Muscle layer of colon (tissue), 2 donors: Measurements from ENCODE around the gene CHIT1.

Experiments used
- H3K27ac ChIP-seq: one replicate; pipeline ENCODE4 v1.7.0; 2013; ENCODE audit warnings: low read depth, mild to moderate bottlenecking, low read length, moderate library complexity
- H3K27me3 ChIP-seq, 2 donors: one replicate each; pipeline ENCODE4 v1.7.0; 2013; ENCODE audit warnings: low read length in 2 of 2, mild to moderate bottlenecking in 2 of 2; ENCODE audit not compliant: insufficient read depth in 2 of 2, control insufficient read depth in 1 of 2
- H3K36me3 ChIP-seq: one replicate; pipeline ENCODE4 v1.7.0; 2013; ENCODE audit warnings: mild to moderate bottlenecking, low read length; ENCODE audit not compliant: insufficient read depth
- H3K4me1 ChIP-seq: one replicate; pipeline ENCODE4 v1.7.0; 2013; ENCODE audit warnings: mild to moderate bottlenecking, low read length; ENCODE audit not compliant: insufficient read depth
- H3K4me3 ChIP-seq, 2 donors: one replicate each; pipeline ENCODE4 v1.7.0; 2013; ENCODE audit warnings: low read length in 2 of 2, low read depth in 1 of 2, mild to moderate bottlenecking in 1 of 2, moderate library complexity in 1 of 2
- H3K9ac ChIP-seq: one replicate; pipeline ENCODE4 v1.7.0; 2013; ENCODE audit warnings: low read length
- H3K9me3 ChIP-seq: one replicate; pipeline ENCODE4 v1.7.0; 2013; ENCODE audit warnings: mild to moderate bottlenecking, low read length
- donor health status: abdominal sarcoma.
- donor health status: Adenocarcinoma of cecum.

CHIT1 gene

DNA sequence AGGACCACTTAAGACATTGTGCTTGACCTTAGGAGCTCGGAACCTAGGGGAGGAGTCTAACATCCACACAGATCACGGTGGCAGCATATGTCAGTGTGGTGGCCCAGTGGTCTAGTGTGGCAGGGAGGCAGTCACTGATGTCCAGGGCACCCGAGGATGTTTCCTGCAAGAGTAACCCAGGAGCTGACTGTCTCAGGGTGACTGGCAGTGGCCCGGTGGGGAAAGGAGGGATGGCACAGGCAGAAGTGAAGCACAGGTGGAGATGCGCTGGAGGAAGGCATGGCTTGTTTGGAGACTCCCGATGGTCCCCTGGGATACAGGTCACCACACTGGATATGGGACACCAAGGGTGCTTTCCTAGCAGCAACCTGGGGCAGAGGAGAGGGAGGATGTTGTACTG, 16.3 kb downstream of the CHIT1 start:
- H3K9ac ChIP-seq = no peak overlapping the region
- H3K27ac ChIP-seq = no peak overlapping the region
- no peak overlapping the region for H3K4me3 ChIP-seq
- no peaks in the 10 kb centered on the region for H3K4me1 ChIP-seq
- no peaks in the 10 kb centered on the region for H3K9me3 ChIP-seq
- H3K27me3 ChIP-seq = peaks cover 0 to 8% of the 10 kb centered on the region in 2 donors
- no peaks in the 10 kb centered on the region for H3K36me3 ChIP-seq

- no peak overlapping the region for H3K27ac ChIP-seq
- H3K4me3 ChIP-seq = no peak overlapping the region
- H3K27me3 ChIP-seq = peaks cover 0 to 4% of the 10 kb centered on the region in 2 donors
- no peak overlapping the region for H3K9ac ChIP-seq
- H3K36me3 ChIP-seq = no peaks in the 10 kb centered on the region
- H3K4me1 ChIP-seq = no peaks in the 10 kb centered on the region
- H3K9me3 ChIP-seq = no peaks in the 10 kb centered on the region
Observed at GRCh38 chr1:203211812-203212211, 17.7 kb downstream of the CHIT1 start.

DNA sequence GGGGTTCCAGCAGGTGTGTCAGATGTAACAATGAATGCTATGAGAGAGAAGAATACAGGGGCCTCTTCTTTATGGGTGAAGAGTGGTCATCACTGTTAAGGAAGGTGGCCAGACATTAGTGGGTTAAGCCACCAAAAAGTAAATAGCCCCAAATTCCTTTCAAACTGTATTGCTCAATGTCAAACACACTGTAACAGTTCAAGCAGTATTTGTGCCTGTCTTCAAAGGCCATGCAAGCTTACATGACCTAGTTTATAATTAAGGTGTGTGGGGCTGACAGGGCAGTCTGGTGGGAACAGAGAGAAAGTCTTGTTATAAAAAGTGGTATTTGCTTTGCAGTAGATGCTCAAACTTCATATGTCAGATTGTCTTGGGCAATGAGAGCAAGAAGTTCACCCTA, 18.5 kb downstream of the CHIT1 start:
- Histone ChIP-seq H3K4me1 (no peaks in the 10 kb centered on the region), H3K36me3 (no peaks in the 10 kb centered on the region), H3K27ac (no peak overlapping the region), H3K4me3 (no peak overlapping the region), H3K9ac (no peak overlapping the region), H3K9me3 (no peaks in the 10 kb centered on the region), H3K27me3 (no peaks in the 10 kb centered on the region)

GRCh38 chr1:203210350-203210749, 19.1 kb downstream of the CHIT1 start:
- H3K4me3 ChIP-seq = no peak overlapping the region
- H3K36me3 ChIP-seq = no peaks in the 10 kb centered on the region
- H3K27ac ChIP-seq = no peak overlapping the region
- no peak overlapping the region for H3K9ac ChIP-seq
- H3K4me1 ChIP-seq = no peaks in the 10 kb centered on the region
- H3K27me3 ChIP-seq = no peaks in the 10 kb centered on the region
- H3K9me3 ChIP-seq = no peaks in the 10 kb centered on the region

DNA sequence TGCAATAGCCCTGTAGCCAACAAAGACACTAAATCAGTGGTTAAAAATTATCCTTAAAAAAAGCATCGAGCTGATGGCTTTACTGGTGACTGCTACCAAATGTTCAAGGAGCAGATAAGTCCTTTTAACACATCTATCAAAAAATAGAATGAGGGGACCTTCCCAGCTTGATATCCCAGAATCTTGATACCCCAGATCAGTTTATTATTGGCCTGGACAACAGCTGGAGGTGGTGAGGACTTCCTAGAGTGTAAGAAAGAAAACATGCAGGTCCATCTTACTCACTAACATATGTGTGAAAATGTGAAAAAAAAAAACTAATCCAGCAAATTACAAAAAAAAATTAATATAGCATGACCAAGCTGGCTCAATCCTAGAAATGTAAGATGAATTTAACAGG, 21.3 kb downstream of the CHIT1 start:
- H3K36me3 ChIP-seq = no peaks in the 10 kb centered on the region
- no peaks in the 10 kb centered on the region for H3K9me3 ChIP-seq
- H3K27ac ChIP-seq = no peak overlapping the region
- no peaks in the 10 kb centered on the region for H3K4me1 ChIP-seq
- H3K27me3 ChIP-seq = no peaks in the 10 kb centered on the region
- H3K9ac ChIP-seq = no peak overlapping the region
- no peak overlapping the region for H3K4me3 ChIP-seq

DNA sequence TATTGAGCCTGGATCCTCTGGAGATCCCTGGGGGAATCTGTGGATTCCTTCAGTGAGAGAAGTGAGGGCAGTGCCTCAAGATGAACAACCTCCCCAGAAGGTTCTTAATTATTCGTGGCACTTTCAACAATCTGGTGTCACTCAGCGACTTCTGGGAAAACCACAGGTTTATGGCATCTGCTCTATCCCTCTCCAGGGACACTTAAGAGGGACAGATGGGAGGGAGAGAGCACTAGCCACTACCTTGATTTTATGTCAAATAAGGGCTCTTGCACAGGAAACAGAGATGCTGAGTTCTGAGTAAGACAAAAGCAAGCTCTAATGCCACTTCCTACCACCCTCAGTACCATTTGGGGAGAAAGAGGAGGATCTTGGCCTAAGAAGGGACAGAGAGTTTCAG, 21.7 kb downstream of the CHIT1 start:
- H3K27me3 ChIP-seq = no peaks in the 10 kb centered on the region
- H3K9ac ChIP-seq = no peak overlapping the region
- no peaks in the 10 kb centered on the region for H3K4me1 ChIP-seq
- H3K36me3 ChIP-seq = no peaks in the 10 kb centered on the region
- no peak overlapping the region for H3K27ac ChIP-seq
- H3K9me3 ChIP-seq = no peaks in the 10 kb centered on the region
- H3K4me3 ChIP-seq = no peak overlapping the region

GRCh38 chr1:203206129-203206687, 23.3 kb downstream of the CHIT1 start:
- Histone ChIP-seq H3K27ac (no peak overlapping the region), H3K9me3 (no peaks in the 10 kb centered on the region), H3K36me3 (no peaks in the 10 kb centered on the region), H3K27me3 (no peaks in the 10 kb centered on the region), H3K4me1 (no peaks in the 10 kb centered on the region), H3K9ac (no peak overlapping the region), H3K4me3 (no peak overlapping the region)

DNA sequence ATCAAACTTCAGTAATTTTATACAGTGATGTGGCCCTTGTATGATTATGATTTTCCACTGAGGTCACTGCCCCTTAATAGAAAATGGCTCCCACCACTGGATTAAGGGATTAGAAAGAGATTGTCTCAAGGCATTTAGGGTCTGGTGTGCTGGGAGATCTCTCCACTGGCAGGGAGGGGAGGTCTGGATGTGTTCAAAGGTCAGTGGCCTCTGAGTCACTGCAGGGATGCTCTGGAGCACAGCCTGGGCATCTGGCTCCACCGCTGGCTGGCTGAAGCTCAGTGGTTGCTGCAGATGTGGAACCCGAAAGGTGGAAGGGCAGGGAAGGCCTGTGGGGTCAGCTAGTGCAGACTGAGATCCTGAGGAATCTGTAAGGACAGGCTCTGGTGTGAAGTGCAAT, 24.7 kb downstream of the CHIT1 start:
- Histone ChIP-seq H3K36me3 (no peaks in the 10 kb centered on the region), H3K9ac (no peak overlapping the region), H3K9me3 (no peaks in the 10 kb centered on the region), H3K27me3 (no peaks in the 10 kb centered on the region), H3K27ac (no peak overlapping the region), H3K4me1 (peaks cover under 1% of the 10 kb centered on the region), H3K4me3 (no peak overlapping the region)

GRCh38 chr1:203202431-203203245, 26.8 kb downstream of the CHIT1 start:
- Histone ChIP-seq H3K36me3 (no peaks in the 10 kb centered on the region), H3K27ac (no peak overlapping the region), H3K27me3 (no peaks in the 10 kb centered on the region), H3K9ac (no peak overlapping the region), H3K9me3 (no peaks in the 10 kb centered on the region), H3K4me3 (no peak overlapping the region), H3K4me1 (peaks cover 10% of the 10 kb centered on the region)

GRCh38 chr1:203201516-203202205, 27.8 kb downstream of the CHIT1 start:
- Histone ChIP-seq H3K9ac (no peak overlapping the region), H3K36me3 (no peaks in the 10 kb centered on the region), H3K9me3 (no peaks in the 10 kb centered on the region), H3K4me3 (no peak overlapping the region), H3K27ac (no peak overlapping the region), H3K27me3 (no peaks in the 10 kb centered on the region), H3K4me1 (peaks cover 10% of the 10 kb centered on the region)

GRCh38 chr1:203200916-203201315, 28.6 kb downstream of the CHIT1 start:
- no peak overlapping the region for H3K4me3 ChIP-seq
- H3K9ac ChIP-seq = no peak overlapping the region
- no peaks in the 10 kb centered on the region for H3K27me3 ChIP-seq
- peaks cover 10% of the 10 kb centered on the region for H3K4me1 ChIP-seq
- H3K36me3 ChIP-seq = no peaks in the 10 kb centered on the region
- H3K27ac ChIP-seq = no peak overlapping the region
- no peaks in the 10 kb centered on the region for H3K9me3 ChIP-seq
